ENCODE data around the gene CFAP141.
A peak's percentile ranks its signal among the peaks of the same experiment; 100 is the strongest.

The CFAP141 gene

DNA sequence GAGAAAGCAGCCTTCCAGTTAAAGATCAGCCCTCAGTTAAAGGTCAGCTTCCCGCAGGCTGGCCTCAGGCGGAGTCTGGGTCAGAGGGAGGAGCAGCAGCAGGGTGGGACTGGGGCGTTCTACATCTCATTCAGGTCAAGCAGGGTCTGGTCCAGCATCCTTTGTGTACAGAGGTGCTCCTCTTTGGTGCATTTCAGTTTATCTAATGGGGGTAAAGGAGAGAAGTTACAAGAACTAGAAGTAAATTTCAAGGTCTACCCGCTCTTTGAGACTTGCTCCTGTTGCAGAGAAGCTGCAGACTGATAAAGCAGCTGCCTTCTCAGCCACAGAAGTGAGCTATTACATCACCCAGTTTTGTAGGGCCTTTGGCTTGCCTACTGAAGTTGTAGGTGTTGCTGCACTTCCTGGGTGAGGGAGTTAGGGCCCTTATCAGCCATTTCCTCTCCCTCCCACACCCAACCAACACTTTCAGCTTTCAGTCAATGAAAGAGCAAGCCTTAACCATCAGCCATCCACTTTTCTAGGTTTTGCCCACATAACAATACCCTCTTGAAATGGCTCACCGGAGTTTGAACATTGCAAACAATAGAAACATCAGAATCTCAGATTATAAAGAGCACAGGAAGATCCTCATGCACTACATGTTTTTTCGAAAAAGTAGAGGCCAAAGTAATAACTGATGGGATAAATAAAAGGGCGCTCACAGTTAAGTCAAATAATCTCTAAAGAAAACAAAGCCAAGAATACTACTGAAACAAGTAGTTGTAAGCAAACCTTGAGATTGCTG lies 48.4 kb downstream of the CFAP141 start:
- ChIA-PET CTCF (interaction anchor here (1.6 kb wide), 1 partner anchor 12 kb away, joined by 6 read pairs; no protein-coding TSS in a partner anchor), POLR2A (no interaction called here)
- Histone ChIP-seq H3K4me1 (ENCODE audit: control insufficient read depth, insufficient read depth, low read length) (no peaks in the 10 kb centered on the region), H3K4me3 (ENCODE audit: low read depth, low read length) (no peak overlapping the region), H3K27ac (ENCODE audit: extremely low read depth, low read depth, low read length) (no peak overlapping the region), H3K9me3 (ENCODE audit: control insufficient read depth, insufficient read depth, low read depth, low read length) (no peaks in the 10 kb centered on the region), H3K36me3 (ENCODE audit: control insufficient read depth in 2 of 2, insufficient read depth in 1 of 2, low read length in 2 of 2) (peaks cover 21 to 82% of the 10 kb centered on the region in 2 experiments)
- TF ChIP-seq ZFP69B (tag by site-specific recombination; IDR thresholded peaks at IDR 0.05) (0 out of 2 replicates have a peak, but pooled peaks have one; percentile 13), OSR2 (tag by site-specific recombination; IDR thresholded peaks at IDR 0.05) (peak; percentile 54), SCRT1 (tag by site-specific recombination; IDR thresholded peaks at IDR 0.05; ENCODE audit: borderline replicate concordance) (no peak), ZNF394 (tag by site-specific recombination; IDR thresholded peaks at IDR 0.05; ENCODE audit: borderline replicate concordance) (peak; percentile 87), KLF1 (tag by site-specific recombination; IDR thresholded peaks at IDR 0.05) (0 out of 2 replicates have a peak, but pooled peaks have one; percentile 18), EGR2 (tag by site-specific recombination; IDR thresholded peaks at IDR 0.05; ENCODE audit: low read depth) (peak; percentile 93), ZFHX2 (tag by site-specific recombination; conservative IDR thresholded peaks at IDR 0.05) (peak; percentile 95), PRDM1 (tag by site-specific recombination; IDR thresholded peaks at IDR 0.05) (no peak), SCRT2 (tag by site-specific recombination; IDR thresholded peaks at IDR 0.05) (peak; percentile 63; the same call in 1 of the 2 replicates), ZBTB48 (tag by site-specific recombination; IDR thresholded peaks at IDR 0.05) (peak; percentile 16; the same call in 1 of the 2 replicates), ZNF561 (tag by site-specific recombination; IDR thresholded peaks at IDR 0.05; ENCODE audit: borderline replicate concordance) (no peak)
- TF ChIP-seq, protein P1, sequence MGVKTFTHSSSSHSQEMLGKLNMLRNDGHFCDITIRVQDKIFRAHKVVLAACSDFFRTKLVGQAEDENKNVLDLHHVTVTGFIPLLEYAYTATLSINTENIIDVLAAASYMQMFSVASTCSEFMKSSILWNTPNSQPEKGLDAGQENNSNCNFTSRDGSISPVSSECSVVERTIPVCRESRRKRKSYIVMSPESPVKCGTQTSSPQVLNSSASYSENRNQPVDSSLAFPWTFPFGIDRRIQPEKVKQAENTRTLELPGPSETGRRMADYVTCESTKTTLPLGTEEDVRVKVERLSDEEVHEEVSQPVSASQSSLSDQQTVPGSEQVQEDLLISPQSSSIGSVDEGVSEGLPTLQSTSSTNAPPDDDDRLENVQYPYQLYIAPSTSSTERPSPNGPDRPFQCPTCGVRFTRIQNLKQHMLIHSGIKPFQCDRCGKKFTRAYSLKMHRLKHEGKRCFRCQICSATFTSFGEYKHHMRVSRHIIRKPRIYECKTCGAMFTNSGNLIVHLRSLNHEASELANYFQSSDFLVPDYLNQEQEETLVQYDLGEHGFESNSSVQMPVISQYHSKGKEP (tag by site-specific recombination; IDR thresholded peaks at IDR 0.05) = 0 out of 2 replicates have a peak, but pooled peaks have one; percentile 39
- TF ChIP-seq, protein P2, sequence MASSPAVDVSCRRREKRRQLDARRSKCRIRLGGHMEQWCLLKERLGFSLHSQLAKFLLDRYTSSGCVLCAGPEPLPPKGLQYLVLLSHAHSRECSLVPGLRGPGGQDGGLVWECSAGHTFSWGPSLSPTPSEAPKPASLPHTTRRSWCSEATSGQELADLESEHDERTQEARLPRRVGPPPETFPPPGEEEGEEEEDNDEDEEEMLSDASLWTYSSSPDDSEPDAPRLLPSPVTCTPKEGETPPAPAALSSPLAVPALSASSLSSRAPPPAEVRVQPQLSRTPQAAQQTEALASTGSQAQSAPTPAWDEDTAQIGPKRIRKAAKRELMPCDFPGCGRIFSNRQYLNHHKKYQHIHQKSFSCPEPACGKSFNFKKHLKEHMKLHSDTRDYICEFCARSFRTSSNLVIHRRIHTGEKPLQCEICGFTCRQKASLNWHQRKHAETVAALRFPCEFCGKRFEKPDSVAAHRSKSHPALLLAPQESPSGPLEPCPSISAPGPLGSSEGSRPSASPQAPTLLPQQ (tag by site-specific recombination; IDR thresholded peaks at IDR 0.05) = peak; percentile 24; the same call in 1 of the 2 replicates

DNA sequence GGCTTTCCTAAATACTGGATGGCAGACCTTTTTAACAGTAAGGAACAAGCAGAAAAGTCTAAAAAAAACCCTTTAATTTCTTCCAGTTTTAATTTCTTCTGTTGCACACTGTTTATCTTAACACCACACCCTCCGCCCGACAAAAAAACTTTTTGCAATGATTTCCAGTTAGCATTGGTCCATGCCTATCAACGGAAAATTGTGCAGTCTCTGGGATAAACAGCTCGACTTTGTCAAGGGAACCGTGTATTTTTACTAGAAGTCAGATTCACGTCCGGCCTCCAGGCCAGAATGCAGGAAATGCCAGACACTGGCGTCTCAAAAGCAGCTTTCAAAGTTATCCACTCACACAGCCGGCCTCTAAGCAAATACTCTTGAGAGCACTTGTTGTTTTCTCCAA lies 50.9 kb downstream of the CFAP141 start:
- no peaks in the 10 kb centered on the region for H3K9me3 ChIP-seq (ENCODE audit: control insufficient read depth, insufficient read depth, low read depth, low read length)
- H3K4me3 ChIP-seq (ENCODE audit: low read depth, low read length) = no peak overlapping the region
- CTCF ChIA-PET = interaction anchor here (1.0 kb wide), 1 partner anchor 9 kb away, joined by 4 read pairs; no protein-coding TSS in a partner anchor
- TF ChIP-seq, protein P3, sequence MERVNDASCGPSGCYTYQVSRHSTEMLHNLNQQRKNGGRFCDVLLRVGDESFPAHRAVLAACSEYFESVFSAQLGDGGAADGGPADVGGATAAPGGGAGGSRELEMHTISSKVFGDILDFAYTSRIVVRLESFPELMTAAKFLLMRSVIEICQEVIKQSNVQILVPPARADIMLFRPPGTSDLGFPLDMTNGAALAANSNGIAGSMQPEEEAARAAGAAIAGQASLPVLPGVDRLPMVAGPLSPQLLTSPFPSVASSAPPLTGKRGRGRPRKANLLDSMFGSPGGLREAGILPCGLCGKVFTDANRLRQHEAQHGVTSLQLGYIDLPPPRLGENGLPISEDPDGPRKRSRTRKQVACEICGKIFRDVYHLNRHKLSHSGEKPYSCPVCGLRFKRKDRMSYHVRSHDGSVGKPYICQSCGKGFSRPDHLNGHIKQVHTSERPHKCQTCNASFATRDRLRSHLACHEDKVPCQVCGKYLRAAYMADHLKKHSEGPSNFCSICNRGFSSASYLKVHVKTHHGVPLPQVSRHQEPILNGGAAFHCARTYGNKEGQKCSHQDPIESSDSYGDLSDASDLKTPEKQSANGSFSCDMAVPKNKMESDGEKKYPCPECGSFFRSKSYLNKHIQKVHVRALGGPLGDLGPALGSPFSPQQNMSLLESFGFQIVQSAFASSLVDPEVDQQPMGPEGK (tag by site-specific recombination; IDR thresholded peaks at IDR 0.05) = no peak
- 0 out of 2 replicates have a peak, but pooled peaks have one; percentile 8 for TF ChIP-seq KLF8 (tag by site-specific recombination; IDR thresholded peaks at IDR 0.05)
- no peak overlapping the region for H3K27ac ChIP-seq (ENCODE audit: extremely low read depth, low read depth, low read length)
- peaks cover 10 to 57% of the 10 kb centered on the region in 2 experiments for H3K36me3 ChIP-seq (ENCODE audit: control insufficient read depth in 2 of 2, insufficient read depth in 1 of 2, low read length in 2 of 2)
- H3K4me1 ChIP-seq (ENCODE audit: control insufficient read depth, insufficient read depth, low read length) = no peaks in the 10 kb centered on the region
- POLR2A ChIA-PET = no interaction called here
